GM12891 (cell line): ENCODE measurements around the gene RTN1.

Experiments used
- POLR2A ChIP-seq: IDR thresholded peaks from 2 replicates; pipeline ENCODE4 v1.6.1; 2011; ENCODE audit warnings: low read depth, low read length, control low read depth
- POLR2AphosphoS5 ChIP-seq: IDR thresholded peaks from 2 replicates; pipeline ENCODE4 v1.6.1; 2011; ENCODE audit warnings: low read depth, low read length, control low read depth
- SPI1 ChIP-seq: IDR thresholded peaks from 2 replicates; pipeline ENCODE4 v1.6.1; 2011; ENCODE audit warnings: low read depth, low read length, control low read depth

DNA sequence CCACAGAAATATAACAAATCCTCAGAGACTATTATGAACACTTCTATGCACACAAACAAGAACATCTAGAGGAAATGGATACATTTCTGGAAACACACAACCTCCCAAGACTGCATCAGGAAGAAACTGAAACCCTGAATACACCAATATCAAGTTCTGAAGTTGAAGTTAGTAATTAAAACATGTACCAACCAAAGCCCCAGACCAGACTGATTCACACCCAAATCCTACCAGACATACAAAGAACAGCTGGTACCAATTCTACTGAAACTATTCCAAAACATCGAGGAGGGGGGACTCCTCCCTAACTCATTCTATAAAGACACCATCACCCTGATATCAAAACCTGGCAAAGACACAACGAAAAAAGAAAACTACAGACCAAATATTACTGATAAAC, 179.3 kb downstream of the RTN1 start:
- TF ChIP-seq POLR2AphosphoS5 (no peak), POLR2A (no peak), SPI1 (no peak)
